Measurements from ENCODE around the gene PNKD.

PNKD gene

DNA sequence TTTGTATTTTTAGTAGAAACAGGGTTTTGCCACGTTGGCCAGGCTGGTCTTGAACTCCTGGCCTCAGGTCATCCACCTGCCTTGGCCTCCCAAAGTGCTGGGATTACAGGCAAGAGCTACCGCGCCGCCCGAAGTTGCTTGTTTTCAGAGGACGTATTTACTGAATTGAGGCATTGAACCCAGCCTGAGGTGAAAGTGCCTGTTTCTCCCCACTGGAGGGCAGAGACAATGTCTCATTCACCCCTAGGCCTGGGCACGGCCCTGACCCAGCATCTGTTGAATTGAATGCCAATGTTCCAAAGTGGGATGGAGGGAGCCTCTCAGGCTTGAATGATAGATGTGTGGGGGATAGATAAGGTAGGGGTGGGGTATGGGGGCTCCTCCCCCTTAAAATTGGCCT, 26.5 kb downstream of the PNKD start:
- no peak for TF ChIP-seq GABPA (IDR thresholded peaks at IDR 0.05; ENCODE audit: low read depth)
- no peak for TF ChIP-seq SPI1 (IDR thresholded peaks at IDR 0.05; ENCODE audit: borderline replicate concordance, low read depth)
- TF ChIP-seq CTCF (IDR thresholded peaks at IDR 0.05; ENCODE audit: insufficient read depth, low read length), result no peak
- TF ChIP-seq POLR2AphosphoS5 (IDR thresholded peaks at IDR 0.05; ENCODE audit: low read depth), result no peak
- TF ChIP-seq, protein P1, sequence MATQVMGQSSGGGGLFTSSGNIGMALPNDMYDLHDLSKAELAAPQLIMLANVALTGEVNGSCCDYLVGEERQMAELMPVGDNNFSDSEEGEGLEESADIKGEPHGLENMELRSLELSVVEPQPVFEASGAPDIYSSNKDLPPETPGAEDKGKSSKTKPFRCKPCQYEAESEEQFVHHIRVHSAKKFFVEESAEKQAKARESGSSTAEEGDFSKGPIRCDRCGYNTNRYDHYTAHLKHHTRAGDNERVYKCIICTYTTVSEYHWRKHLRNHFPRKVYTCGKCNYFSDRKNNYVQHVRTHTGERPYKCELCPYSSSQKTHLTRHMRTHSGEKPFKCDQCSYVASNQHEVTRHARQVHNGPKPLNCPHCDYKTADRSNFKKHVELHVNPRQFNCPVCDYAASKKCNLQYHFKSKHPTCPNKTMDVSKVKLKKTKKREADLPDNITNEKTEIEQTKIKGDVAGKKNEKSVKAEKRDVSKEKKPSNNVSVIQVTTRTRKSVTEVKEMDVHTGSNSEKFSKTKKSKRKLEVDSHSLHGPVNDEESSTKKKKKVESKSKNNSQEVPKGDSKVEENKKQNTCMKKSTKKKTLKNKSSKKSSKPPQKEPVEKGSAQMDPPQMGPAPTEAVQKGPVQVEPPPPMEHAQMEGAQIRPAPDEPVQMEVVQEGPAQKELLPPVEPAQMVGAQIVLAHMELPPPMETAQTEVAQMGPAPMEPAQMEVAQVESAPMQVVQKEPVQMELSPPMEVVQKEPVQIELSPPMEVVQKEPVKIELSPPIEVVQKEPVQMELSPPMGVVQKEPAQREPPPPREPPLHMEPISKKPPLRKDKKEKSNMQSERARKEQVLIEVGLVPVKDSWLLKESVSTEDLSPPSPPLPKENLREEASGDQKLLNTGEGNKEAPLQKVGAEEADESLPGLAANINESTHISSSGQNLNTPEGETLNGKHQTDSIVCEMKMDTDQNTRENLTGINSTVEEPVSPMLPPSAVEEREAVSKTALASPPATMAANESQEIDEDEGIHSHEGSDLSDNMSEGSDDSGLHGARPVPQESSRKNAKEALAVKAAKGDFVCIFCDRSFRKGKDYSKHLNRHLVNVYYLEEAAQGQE (IDR thresholded peaks at IDR 0.05; ENCODE audit: insufficient replicate concordance, low read depth), result no peak
- no peak overlapping the region for H3K27ac ChIP-seq (replicated peaks)
- DNase-seq (ENCODE audit: low read depth in 1 of 2, low spot score in 1 of 2), result no peak

GRCh38 chr2:218298314-218298875, 28.1 kb downstream of the PNKD start:
- no peak for TF ChIP-seq GABPA (IDR thresholded peaks at IDR 0.05; ENCODE audit: low read depth)
- no peak for TF ChIP-seq POLR2AphosphoS5 (IDR thresholded peaks at IDR 0.05; ENCODE audit: low read depth)
- no peak for TF ChIP-seq SPI1 (IDR thresholded peaks at IDR 0.05; ENCODE audit: borderline replicate concordance, low read depth)
- no peak for TF ChIP-seq CTCF (IDR thresholded peaks at IDR 0.05; ENCODE audit: insufficient read depth, low read length)
- TF ChIP-seq, protein P1 (IDR thresholded peaks at IDR 0.05; ENCODE audit: insufficient replicate concordance, low read depth), result no peak
- Histone ChIP-seq H3K4me3 (replicated peaks; ENCODE audit: insufficient read depth, low read length) (no peak overlapping the region), H3K27me3 (ENCODE audit: insufficient read depth, poor library complexity, severe bottlenecking) (no peaks in the 10 kb centered on the region), H3K27ac (replicated peaks) (no peak overlapping the region)
- DNase-seq (ENCODE audit: low read depth in 1 of 2, low spot score in 1 of 2), result no peak

More for the DNA sequence above, 26.5 kb downstream of the PNKD start:
- H3K4me3 ChIP-seq (replicated peaks; ENCODE audit: insufficient read depth, low read length), result no peak overlapping the region
- no peaks in the 10 kb centered on the region for H3K27me3 ChIP-seq (ENCODE audit: insufficient read depth, poor library complexity, severe bottlenecking)

DNA sequence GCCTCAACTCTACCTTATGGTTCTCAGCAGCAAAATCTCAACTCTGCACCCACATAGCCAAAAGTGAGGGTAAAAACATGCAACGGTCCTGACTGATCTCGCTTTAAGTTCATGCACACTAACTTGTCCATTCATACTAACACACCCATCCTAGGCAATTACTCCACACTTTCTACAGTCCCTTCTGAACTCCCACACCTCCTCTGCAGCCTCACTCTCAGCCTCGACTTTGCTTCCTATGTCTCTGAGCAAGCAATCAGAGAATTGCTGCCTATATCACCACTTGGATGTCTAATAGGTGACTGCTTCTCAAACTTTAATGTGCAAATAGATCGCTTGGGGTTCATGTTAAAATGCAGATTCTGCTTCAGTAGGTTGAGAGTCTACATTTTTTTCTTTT, 29.8 kb downstream of the PNKD start:
- H3K27me3 ChIP-seq (ENCODE audit: insufficient read depth, poor library complexity, severe bottlenecking), result no peaks in the 10 kb centered on the region
- H3K27ac ChIP-seq (replicated peaks), result no peak overlapping the region
- no peak overlapping the region for H3K4me3 ChIP-seq (replicated peaks; ENCODE audit: insufficient read depth, low read length)
- TF ChIP-seq GABPA (IDR thresholded peaks at IDR 0.05; ENCODE audit: low read depth), result no peak
- TF ChIP-seq SPI1 (IDR thresholded peaks at IDR 0.05; ENCODE audit: borderline replicate concordance, low read depth), result no peak
- TF ChIP-seq, protein P1 (IDR thresholded peaks at IDR 0.05; ENCODE audit: insufficient replicate concordance, low read depth), result no peak
- TF ChIP-seq CTCF (IDR thresholded peaks at IDR 0.05; ENCODE audit: insufficient read depth, low read length), result no peak
- no peak for TF ChIP-seq POLR2AphosphoS5 (IDR thresholded peaks at IDR 0.05; ENCODE audit: low read depth)
- no peak for DNase-seq (ENCODE audit: low read depth in 1 of 2, low spot score in 1 of 2)
